Activated T-cell treated with anti-CD3 and anti-CD28 coated beads, Interleukin-2, amount 50 U/mL, for 4 hours (primary cell): ENCODE measurements around the gene VSTM4. TPM values are rescaled to one million over a fixed set of nuclear protein-coding genes. Genes with fewer than 3 reads are reported as not detected.

Source experiments
- ATAC-seq, 2 donors: fragments of 200-7000 bp; cut with Tn5 transposase; one replicate each; pipeline ENCODE4 v1.10.0; 2021
- DNase-seq: peaks from one replicate; pipeline ENCODE4 v3.0.0-alpha.2; 2020
- H3K27me3 Mint-ChIP-seq: one replicate; pipeline ENCODE4 v1.8.0; 2021; ENCODE audit warnings: low read depth, mixed read lengths
- H3K36me3 Mint-ChIP-seq: one replicate; pipeline ENCODE4 v1.8.0; 2022; ENCODE audit warnings: mixed read lengths; ENCODE audit not compliant: insufficient read depth
- H3K4me1 Mint-ChIP-seq: one replicate; pipeline ENCODE4 v1.8.0; 2021; ENCODE audit warnings: low read depth, mixed read lengths
- H3K4me3 Mint-ChIP-seq: one replicate; pipeline ENCODE4 v1.8.0; 2021; ENCODE audit warnings: mild to moderate bottlenecking, moderate library complexity, mixed read lengths
- H3K9me3 Mint-ChIP-seq: one replicate; pipeline ENCODE4 v1.8.0; 2021; ENCODE audit warnings: mixed read lengths
- total RNA-seq, 3 donors: library from RNA; stranded (reverse); gene quantifications; one replicate each; pipeline ENCODE4 v1.2.1, GENCODE V29; 2021

The VSTM4 gene
- total RNA-seq, 3 donors from 2014 or later = 0.08 to 0.19 (median 0.18) TPM

GRCh38 chr10:49028639-49029038, 86.7 kb downstream of the VSTM4 start:
- DNase-seq (no peak), ATAC-seq (no peak)
- H3K4me1 Mint-ChIP-seq = no peaks in the 10 kb centered on the region
- no peaks in the 10 kb centered on the region for H3K27me3 Mint-ChIP-seq
- no peaks in the 10 kb centered on the region for H3K36me3 Mint-ChIP-seq
- no peaks in the 10 kb centered on the region for H3K9me3 Mint-ChIP-seq
- no peak overlapping the region for H3K4me3 Mint-ChIP-seq

GRCh38 chr10:49025347-49025983, 89.9 kb downstream of the VSTM4 start:
- ATAC-seq (peak in 1 of 2 donors; percentile 30), DNase-seq (no peak)
- no peaks in the 10 kb centered on the region for H3K27me3 Mint-ChIP-seq
- no peaks in the 10 kb centered on the region for H3K4me1 Mint-ChIP-seq
- no peaks in the 10 kb centered on the region for H3K9me3 Mint-ChIP-seq
- no peak overlapping the region for H3K4me3 Mint-ChIP-seq
- no peaks in the 10 kb centered on the region for H3K36me3 Mint-ChIP-seq

GRCh38 chr10:49024484-49024883, 90.8 kb downstream of the VSTM4 start:
- ATAC-seq = no peak
- H3K4me1 Mint-ChIP-seq = no peaks in the 10 kb centered on the region
- no peaks in the 10 kb centered on the region for H3K27me3 Mint-ChIP-seq
- H3K36me3 Mint-ChIP-seq = no peaks in the 10 kb centered on the region
- no peaks in the 10 kb centered on the region for H3K9me3 Mint-ChIP-seq
- no peak overlapping the region for H3K4me3 Mint-ChIP-seq
- no peak for DNase-seq

GRCh38 chr10:49023752-49024151, 91.6 kb downstream of the VSTM4 start:
- Mint-ChIP-seq H3K9me3 (no peaks in the 10 kb centered on the region), H3K27me3 (peaks cover 3% of the 10 kb centered on the region), H3K4me3 (no peak overlapping the region), H3K4me1 (no peaks in the 10 kb centered on the region), H3K36me3 (no peaks in the 10 kb centered on the region)
- ATAC-seq (no peak), DNase-seq (no peak)

- Mint-ChIP-seq H3K4me3 (no peak overlapping the region), H3K36me3 (no peaks in the 10 kb centered on the region), H3K9me3 (no peaks in the 10 kb centered on the region), H3K27me3 (peaks cover 3% of the 10 kb centered on the region), H3K4me1 (no peaks in the 10 kb centered on the region)
- DNase-seq = no peak
- no peak for ATAC-seq
These were observed 92.3 kb downstream of the VSTM4 start for GRCh38 chr10:49023071-49023470.

- Mint-ChIP-seq H3K9me3 (no peaks in the 10 kb centered on the region), H3K4me3 (no peak overlapping the region), H3K4me1 (no peaks in the 10 kb centered on the region), H3K27me3 (peaks cover 3% of the 10 kb centered on the region), H3K36me3 (no peaks in the 10 kb centered on the region)
- ATAC-seq = no peak
- DNase-seq = no peak
These were observed 93.6 kb downstream of the VSTM4 start for GRCh38 chr10:49021685-49022084.

GRCh38 chr10:49015700-49016099, 99.6 kb downstream of the VSTM4 start:
- Mint-ChIP-seq H3K4me3 (no peak overlapping the region), H3K27me3 (peaks cover 11% of the 10 kb centered on the region), H3K4me1 (no peaks in the 10 kb centered on the region), H3K9me3 (no peaks in the 10 kb centered on the region), H3K36me3 (no peaks in the 10 kb centered on the region)
- no peak for ATAC-seq
- no peak for DNase-seq

GRCh38 chr10:49012603-49013002, 102.7 kb downstream of the VSTM4 start:
- ATAC-seq (no peak), DNase-seq (no peak)
- H3K4me3 Mint-ChIP-seq = no peak overlapping the region
- no peaks in the 10 kb centered on the region for H3K36me3 Mint-ChIP-seq
- no peaks in the 10 kb centered on the region for H3K4me1 Mint-ChIP-seq
- no peaks in the 10 kb centered on the region for H3K9me3 Mint-ChIP-seq
- H3K27me3 Mint-ChIP-seq = peaks cover 9% of the 10 kb centered on the region

- ATAC-seq = no peak
- DNase-seq = no peak
- Mint-ChIP-seq H3K36me3 (no peaks in the 10 kb centered on the region), H3K4me1 (no peaks in the 10 kb centered on the region), H3K27me3 (peaks cover 9% of the 10 kb centered on the region), H3K9me3 (no peaks in the 10 kb centered on the region), H3K4me3 (no peak overlapping the region)
These were observed 103.6 kb downstream of the VSTM4 start for GRCh38 chr10:49011756-49012155.

- Mint-ChIP-seq H3K4me3 (no peak overlapping the region), H3K36me3 (no peaks in the 10 kb centered on the region), H3K9me3 (no peaks in the 10 kb centered on the region), H3K4me1 (no peaks in the 10 kb centered on the region), H3K27me3 (peaks cover 6% of the 10 kb centered on the region)
- DNase-seq (no peak), ATAC-seq (no peak)
These were observed 104.5 kb downstream of the VSTM4 start for GRCh38 chr10:49010865-49011264.

GRCh38 chr10:49010295-49010694, 105.0 kb downstream of the VSTM4 start:
- no peak for ATAC-seq
- DNase-seq = no peak
- no peak overlapping the region for H3K4me3 Mint-ChIP-seq
- H3K4me1 Mint-ChIP-seq = no peaks in the 10 kb centered on the region
- peaks cover 5% of the 10 kb centered on the region for H3K27me3 Mint-ChIP-seq
- H3K9me3 Mint-ChIP-seq = no peaks in the 10 kb centered on the region
- no peaks in the 10 kb centered on the region for H3K36me3 Mint-ChIP-seq

GRCh38 chr10:49009199-49009979, 105.9 kb downstream of the VSTM4 start:
- ATAC-seq (no peak), DNase-seq (no peak)
- Mint-ChIP-seq H3K27me3 (no peaks in the 10 kb centered on the region), H3K4me3 (no peak overlapping the region), H3K4me1 (no peaks in the 10 kb centered on the region), H3K36me3 (no peaks in the 10 kb centered on the region), H3K9me3 (no peaks in the 10 kb centered on the region)

GRCh38 chr10:49008505-49009198, 106.7 kb downstream of the VSTM4 start:
- Mint-ChIP-seq H3K36me3 (no peaks in the 10 kb centered on the region), H3K27me3 (no peaks in the 10 kb centered on the region), H3K4me3 (no peak overlapping the region), H3K9me3 (no peaks in the 10 kb centered on the region), H3K4me1 (no peaks in the 10 kb centered on the region)
- DNase-seq (no peak), ATAC-seq (no peak)

GRCh38 chr10:49008091-49008490, 107.2 kb downstream of the VSTM4 start:
- no peaks in the 10 kb centered on the region for H3K4me1 Mint-ChIP-seq
- no peak for ATAC-seq
- no peak overlapping the region for H3K4me3 Mint-ChIP-seq
- no peaks in the 10 kb centered on the region for H3K27me3 Mint-ChIP-seq
- no peaks in the 10 kb centered on the region for H3K9me3 Mint-ChIP-seq
- DNase-seq = no peak
- H3K36me3 Mint-ChIP-seq = no peaks in the 10 kb centered on the region

- H3K4me3 Mint-ChIP-seq = no peak overlapping the region
- DNase-seq = no peak
- H3K36me3 Mint-ChIP-seq = no peaks in the 10 kb centered on the region
- H3K27me3 Mint-ChIP-seq = no peaks in the 10 kb centered on the region
- H3K4me1 Mint-ChIP-seq = no peaks in the 10 kb centered on the region
- H3K9me3 Mint-ChIP-seq = no peaks in the 10 kb centered on the region
- ATAC-seq = no peak
These were observed 108.2 kb downstream of the VSTM4 start for GRCh38 chr10:49007129-49007528.
